Panc1 (cell line): ENCODE measurements around the gene TMEM52.

Experiments
- CTCF ChIP-seq: fragments of 450-650 bp; IDR thresholded peaks from 2 replicates; pipeline ENCODE4 v1.5.1; 2017; ENCODE audit warnings: mild to moderate bottlenecking
- POLR2AphosphoS5 ChIP-seq: IDR thresholded peaks from 2 replicates; pipeline ENCODE4 v1.6.1; 2012; ENCODE audit warnings: mild to moderate bottlenecking, low read depth, low read length, moderate library complexity
- SIN3A ChIP-seq: IDR thresholded peaks from 2 replicates; pipeline ENCODE4 v1.6.1; 2012; ENCODE audit warnings: low read depth, mild to moderate bottlenecking, low read length, moderate library complexity, borderline replicate concordance; ENCODE audit not compliant: insufficient read depth
- TF ChIP-seq, protein P1 (sequence below), 2 experiments: IDR thresholded peaks; 2 replicates each; pipeline ENCODE4 v1.6.1; 2011 to 2012; ENCODE audit warnings: low read depth in 2 of 2, control low read depth in 1 of 2, low read length in 1 of 2, mild to moderate bottlenecking in 1 of 2, moderate library complexity in 1 of 2; ENCODE audit not compliant: insufficient read depth in 1 of 2

- TF ChIP-seq CTCF (no peak), SIN3A (no peak), POLR2AphosphoS5 (no peak)
- TF ChIP-seq, protein P1, sequence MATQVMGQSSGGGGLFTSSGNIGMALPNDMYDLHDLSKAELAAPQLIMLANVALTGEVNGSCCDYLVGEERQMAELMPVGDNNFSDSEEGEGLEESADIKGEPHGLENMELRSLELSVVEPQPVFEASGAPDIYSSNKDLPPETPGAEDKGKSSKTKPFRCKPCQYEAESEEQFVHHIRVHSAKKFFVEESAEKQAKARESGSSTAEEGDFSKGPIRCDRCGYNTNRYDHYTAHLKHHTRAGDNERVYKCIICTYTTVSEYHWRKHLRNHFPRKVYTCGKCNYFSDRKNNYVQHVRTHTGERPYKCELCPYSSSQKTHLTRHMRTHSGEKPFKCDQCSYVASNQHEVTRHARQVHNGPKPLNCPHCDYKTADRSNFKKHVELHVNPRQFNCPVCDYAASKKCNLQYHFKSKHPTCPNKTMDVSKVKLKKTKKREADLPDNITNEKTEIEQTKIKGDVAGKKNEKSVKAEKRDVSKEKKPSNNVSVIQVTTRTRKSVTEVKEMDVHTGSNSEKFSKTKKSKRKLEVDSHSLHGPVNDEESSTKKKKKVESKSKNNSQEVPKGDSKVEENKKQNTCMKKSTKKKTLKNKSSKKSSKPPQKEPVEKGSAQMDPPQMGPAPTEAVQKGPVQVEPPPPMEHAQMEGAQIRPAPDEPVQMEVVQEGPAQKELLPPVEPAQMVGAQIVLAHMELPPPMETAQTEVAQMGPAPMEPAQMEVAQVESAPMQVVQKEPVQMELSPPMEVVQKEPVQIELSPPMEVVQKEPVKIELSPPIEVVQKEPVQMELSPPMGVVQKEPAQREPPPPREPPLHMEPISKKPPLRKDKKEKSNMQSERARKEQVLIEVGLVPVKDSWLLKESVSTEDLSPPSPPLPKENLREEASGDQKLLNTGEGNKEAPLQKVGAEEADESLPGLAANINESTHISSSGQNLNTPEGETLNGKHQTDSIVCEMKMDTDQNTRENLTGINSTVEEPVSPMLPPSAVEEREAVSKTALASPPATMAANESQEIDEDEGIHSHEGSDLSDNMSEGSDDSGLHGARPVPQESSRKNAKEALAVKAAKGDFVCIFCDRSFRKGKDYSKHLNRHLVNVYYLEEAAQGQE (IDR thresholded peaks at IDR 0.05; ENCODE audit: insufficient read depth in 1 of 2, low read depth in 2 of 2, low read length in 1 of 2): no peak
Measured at GRCh38 chr1:1940123-1940425, 21.0 kb upstream of the TMEM52 start.
